WTC11 (cell line): ENCODE data around the gene FRMD4A.

ENCODE experiments used
- CREB1 ChIP-seq: sonication (generic); formaldehyde crosslinking; IDR thresholded peaks from 2 replicates; pipeline ENCODE4 v1.8.0; 2023; ENCODE audit warnings: mild to moderate bottlenecking, missing genetic modification reagents
- JUN ChIP-seq: sonication (generic); formaldehyde crosslinking; IDR thresholded peaks from 2 replicates; pipeline ENCODE4 v1.8.0; 2023; ENCODE audit warnings: mild to moderate bottlenecking, missing genetic modification reagents
- KAT7 ChIP-seq: sonication (generic); formaldehyde crosslinking; IDR thresholded peaks from 2 replicates; pipeline ENCODE4 v1.8.1; 2023; ENCODE audit warnings: missing genetic modification reagents, mild to moderate bottlenecking, borderline replicate concordance
- SP1 ChIP-seq: sonication (generic); formaldehyde crosslinking; conservative IDR thresholded peaks from 2 replicates; pipeline ENCODE4 v1.8.1; 2022; ENCODE audit warnings: missing genetic modification reagents
- ZBTB21 ChIP-seq: sonication (generic); formaldehyde crosslinking; IDR thresholded peaks from 2 replicates; pipeline ENCODE4 v1.8.1; 2023; ENCODE audit warnings: mild to moderate bottlenecking, missing genetic modification reagents, borderline replicate concordance
- TF ChIP-seq, protein P1 (sequence below): fragments of 200-600 bp; IDR thresholded peaks from 2 replicates; pipeline ENCODE4 v1.8.0; 2022; ENCODE audit warnings: antibody characterized with exemption
- TF ChIP-seq, protein P2 (sequence below): sonication (generic); formaldehyde crosslinking; IDR thresholded peaks from 2 replicates; pipeline ENCODE4 v1.8.0; 2023; ENCODE audit warnings: missing genetic modification reagents, mild to moderate bottlenecking, borderline replicate concordance
- TF ChIP-seq, protein P3 (sequence below): sonication (generic); formaldehyde crosslinking; IDR thresholded peaks from 2 replicates; pipeline ENCODE4 v1.8.0; 2022; ENCODE audit warnings: mild to moderate bottlenecking, missing genetic modification reagents

DNA sequence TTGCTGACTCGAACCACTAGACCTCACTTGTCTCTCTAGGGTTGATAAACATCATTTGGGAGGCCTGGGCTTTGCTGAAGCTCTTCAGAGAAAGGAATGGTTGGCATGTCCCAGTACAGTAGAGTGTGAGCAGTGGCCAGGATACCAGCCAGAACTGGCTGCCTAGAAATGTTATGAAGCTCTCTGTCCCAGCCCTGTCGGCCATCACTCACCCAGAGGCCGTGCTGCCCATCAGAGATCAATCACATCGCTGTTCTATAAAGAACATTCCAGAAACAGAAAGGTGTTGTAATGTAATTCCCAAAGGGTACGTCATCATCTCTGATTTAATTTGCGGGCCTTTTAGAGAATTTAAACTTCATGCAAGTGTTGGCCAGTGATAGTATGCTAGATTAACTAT lies 632.5 kb downstream of the FRMD4A start:
- TF ChIP-seq, protein P1, sequence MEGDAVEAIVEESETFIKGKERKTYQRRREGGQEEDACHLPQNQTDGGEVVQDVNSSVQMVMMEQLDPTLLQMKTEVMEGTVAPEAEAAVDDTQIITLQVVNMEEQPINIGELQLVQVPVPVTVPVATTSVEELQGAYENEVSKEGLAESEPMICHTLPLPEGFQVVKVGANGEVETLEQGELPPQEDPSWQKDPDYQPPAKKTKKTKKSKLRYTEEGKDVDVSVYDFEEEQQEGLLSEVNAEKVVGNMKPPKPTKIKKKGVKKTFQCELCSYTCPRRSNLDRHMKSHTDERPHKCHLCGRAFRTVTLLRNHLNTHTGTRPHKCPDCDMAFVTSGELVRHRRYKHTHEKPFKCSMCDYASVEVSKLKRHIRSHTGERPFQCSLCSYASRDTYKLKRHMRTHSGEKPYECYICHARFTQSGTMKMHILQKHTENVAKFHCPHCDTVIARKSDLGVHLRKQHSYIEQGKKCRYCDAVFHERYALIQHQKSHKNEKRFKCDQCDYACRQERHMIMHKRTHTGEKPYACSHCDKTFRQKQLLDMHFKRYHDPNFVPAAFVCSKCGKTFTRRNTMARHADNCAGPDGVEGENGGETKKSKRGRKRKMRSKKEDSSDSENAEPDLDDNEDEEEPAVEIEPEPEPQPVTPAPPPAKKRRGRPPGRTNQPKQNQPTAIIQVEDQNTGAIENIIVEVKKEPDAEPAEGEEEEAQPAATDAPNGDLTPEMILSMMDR = no peak
- no peak for TF ChIP-seq SP1 (CRISPR knock-in tag)
- TF ChIP-seq JUN (CRISPR knock-in tag) = no peak
- TF ChIP-seq, protein P2, sequence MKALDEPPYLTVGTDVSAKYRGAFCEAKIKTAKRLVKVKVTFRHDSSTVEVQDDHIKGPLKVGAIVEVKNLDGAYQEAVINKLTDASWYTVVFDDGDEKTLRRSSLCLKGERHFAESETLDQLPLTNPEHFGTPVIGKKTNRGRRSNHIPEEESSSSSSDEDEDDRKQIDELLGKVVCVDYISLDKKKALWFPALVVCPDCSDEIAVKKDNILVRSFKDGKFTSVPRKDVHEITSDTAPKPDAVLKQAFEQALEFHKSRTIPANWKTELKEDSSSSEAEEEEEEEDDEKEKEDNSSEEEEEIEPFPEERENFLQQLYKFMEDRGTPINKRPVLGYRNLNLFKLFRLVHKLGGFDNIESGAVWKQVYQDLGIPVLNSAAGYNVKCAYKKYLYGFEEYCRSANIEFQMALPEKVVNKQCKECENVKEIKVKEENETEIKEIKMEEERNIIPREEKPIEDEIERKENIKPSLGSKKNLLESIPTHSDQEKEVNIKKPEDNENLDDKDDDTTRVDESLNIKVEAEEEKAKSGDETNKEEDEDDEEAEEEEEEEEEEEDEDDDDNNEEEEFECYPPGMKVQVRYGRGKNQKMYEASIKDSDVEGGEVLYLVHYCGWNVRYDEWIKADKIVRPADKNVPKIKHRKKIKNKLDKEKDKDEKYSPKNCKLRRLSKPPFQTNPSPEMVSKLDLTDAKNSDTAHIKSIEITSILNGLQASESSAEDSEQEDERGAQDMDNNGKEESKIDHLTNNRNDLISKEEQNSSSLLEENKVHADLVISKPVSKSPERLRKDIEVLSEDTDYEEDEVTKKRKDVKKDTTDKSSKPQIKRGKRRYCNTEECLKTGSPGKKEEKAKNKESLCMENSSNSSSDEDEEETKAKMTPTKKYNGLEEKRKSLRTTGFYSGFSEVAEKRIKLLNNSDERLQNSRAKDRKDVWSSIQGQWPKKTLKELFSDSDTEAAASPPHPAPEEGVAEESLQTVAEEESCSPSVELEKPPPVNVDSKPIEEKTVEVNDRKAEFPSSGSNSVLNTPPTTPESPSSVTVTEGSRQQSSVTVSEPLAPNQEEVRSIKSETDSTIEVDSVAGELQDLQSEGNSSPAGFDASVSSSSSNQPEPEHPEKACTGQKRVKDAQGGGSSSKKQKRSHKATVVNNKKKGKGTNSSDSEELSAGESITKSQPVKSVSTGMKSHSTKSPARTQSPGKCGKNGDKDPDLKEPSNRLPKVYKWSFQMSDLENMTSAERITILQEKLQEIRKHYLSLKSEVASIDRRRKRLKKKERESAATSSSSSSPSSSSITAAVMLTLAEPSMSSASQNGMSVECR (CRISPR knock-in tag) = no peak
- TF ChIP-seq ZBTB21 (CRISPR knock-in tag) = no peak
- no peak for TF ChIP-seq CREB1 (CRISPR knock-in tag)
- no peak for TF ChIP-seq KAT7 (CRISPR knock-in tag)
- TF ChIP-seq, protein P3, sequence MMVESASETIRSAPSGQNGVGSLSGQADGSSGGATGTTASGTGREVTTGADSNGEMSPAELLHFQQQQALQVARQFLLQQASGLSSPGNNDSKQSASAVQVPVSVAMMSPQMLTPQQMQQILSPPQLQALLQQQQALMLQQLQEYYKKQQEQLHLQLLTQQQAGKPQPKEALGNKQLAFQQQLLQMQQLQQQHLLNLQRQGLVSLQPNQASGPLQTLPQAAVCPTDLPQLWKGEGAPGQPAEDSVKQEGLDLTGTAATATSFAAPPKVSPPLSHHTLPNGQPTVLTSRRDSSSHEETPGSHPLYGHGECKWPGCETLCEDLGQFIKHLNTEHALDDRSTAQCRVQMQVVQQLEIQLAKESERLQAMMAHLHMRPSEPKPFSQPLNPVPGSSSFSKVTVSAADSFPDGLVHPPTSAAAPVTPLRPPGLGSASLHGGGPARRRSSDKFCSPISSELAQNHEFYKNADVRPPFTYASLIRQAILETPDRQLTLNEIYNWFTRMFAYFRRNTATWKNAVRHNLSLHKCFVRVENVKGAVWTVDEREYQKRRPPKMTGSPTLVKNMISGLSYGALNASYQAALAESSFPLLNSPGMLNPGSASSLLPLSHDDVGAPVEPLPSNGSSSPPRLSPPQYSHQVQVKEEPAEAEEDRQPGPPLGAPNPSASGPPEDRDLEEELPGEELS (CRISPR knock-in tag) = no peak
